ENCODE results near the gene MNS1. TPM values are rescaled to one million over a fixed set of nuclear protein-coding genes. Genes with fewer than 3 reads are reported as not detected.
"Not testable (repeated sequence)": the region's sequence is repeated elsewhere in the genome, so short reads cannot be mapped to it uniquely, and the experiment has no call there.

MNS1 gene
- total RNA-seq, 3 donors from 2014 or later = 2.3 to 2.5 (median 2.4) TPM

DNA sequence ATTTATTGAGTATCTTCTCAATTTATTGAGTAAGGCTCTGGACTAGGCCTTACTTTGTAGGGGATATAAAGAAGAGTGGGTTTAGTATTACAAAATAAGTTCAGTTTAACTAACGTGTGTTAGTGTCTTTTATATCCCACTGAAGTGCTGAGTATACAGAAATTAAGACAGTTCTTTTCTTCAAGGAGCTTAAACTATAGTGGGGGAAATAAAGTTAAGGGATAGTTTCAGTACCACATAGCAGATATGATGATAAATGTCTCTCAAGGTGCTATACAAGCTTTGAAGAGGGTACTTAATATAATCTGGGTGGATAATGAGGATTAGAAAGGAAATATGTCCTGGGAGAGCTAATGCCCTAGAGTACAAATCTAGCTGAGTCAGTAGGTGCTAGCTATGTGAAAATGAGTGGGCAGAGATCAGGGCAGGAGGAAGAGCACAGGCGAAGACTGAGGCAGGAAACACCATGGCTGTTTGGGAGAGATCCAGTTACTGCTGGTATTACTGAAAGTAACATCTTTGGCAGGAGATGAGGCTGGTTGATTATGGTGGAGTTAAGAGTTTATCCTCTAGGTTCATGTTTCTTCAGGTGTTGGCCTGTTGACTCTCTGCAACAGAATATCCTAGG, 53.7 kb downstream of the MNS1 start:
- no peaks in the 10 kb centered on the region for H3K9me3 ChIP-seq
- no peak overlapping the region for H3K27ac ChIP-seq
- no peak overlapping the region for H3K4me3 ChIP-seq
- TF ChIP-seq POLR2A (IDR thresholded peaks at IDR 0.05) = no peak
- TF ChIP-seq, protein P1, sequence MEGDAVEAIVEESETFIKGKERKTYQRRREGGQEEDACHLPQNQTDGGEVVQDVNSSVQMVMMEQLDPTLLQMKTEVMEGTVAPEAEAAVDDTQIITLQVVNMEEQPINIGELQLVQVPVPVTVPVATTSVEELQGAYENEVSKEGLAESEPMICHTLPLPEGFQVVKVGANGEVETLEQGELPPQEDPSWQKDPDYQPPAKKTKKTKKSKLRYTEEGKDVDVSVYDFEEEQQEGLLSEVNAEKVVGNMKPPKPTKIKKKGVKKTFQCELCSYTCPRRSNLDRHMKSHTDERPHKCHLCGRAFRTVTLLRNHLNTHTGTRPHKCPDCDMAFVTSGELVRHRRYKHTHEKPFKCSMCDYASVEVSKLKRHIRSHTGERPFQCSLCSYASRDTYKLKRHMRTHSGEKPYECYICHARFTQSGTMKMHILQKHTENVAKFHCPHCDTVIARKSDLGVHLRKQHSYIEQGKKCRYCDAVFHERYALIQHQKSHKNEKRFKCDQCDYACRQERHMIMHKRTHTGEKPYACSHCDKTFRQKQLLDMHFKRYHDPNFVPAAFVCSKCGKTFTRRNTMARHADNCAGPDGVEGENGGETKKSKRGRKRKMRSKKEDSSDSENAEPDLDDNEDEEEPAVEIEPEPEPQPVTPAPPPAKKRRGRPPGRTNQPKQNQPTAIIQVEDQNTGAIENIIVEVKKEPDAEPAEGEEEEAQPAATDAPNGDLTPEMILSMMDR (IDR thresholded peaks at IDR 0.05) = no peak
- TF ChIP-seq POLR2AphosphoS5 (IDR thresholded peaks at IDR 0.05) = no peak
- intact Hi-C loops (cut with DNase I; ENCODE audit: low total_unique reads) = no loop called here
- H3K4me1 ChIP-seq = no peaks in the 10 kb centered on the region
- no peaks in the 10 kb centered on the region for H3K27me3 ChIP-seq
- no peaks in the 10 kb centered on the region for H3K36me3 ChIP-seq
- DNase-seq (ENCODE audit: low spot score in 2 of 2) = no peak

DNA sequence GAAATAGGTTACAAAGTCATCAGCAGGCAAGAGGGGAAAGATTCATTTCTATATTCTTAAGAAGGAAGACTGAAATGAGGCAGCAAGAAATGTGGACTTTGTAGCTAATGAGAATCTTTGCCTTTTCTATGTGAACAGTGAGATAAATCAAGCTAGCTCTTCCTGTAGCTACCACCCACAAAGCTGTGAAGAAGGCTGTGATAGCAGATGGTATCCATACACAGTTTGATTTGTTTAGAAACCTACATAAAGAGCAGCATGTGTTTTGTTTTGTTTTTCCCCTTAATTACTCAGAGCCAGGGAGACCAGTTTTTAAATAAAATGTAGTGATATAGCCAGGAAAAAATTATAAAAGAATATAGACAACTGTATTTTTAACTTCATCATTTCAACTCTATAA, 54.2 kb downstream of the MNS1 start:
- no peak for DNase-seq (ENCODE audit: low spot score in 2 of 2)
- TF ChIP-seq, protein P1 (IDR thresholded peaks at IDR 0.05) = no peak
- no peak for TF ChIP-seq POLR2A (IDR thresholded peaks at IDR 0.05)
- no peak for TF ChIP-seq POLR2AphosphoS5 (IDR thresholded peaks at IDR 0.05)
- H3K9me3 ChIP-seq = no peaks in the 10 kb centered on the region
- no peaks in the 10 kb centered on the region for H3K4me1 ChIP-seq
- no peaks in the 10 kb centered on the region for H3K27me3 ChIP-seq
- intact Hi-C loops (cut with DNase I; ENCODE audit: low total_unique reads) = no loop called here
- H3K4me3 ChIP-seq = no peak overlapping the region
- H3K27ac ChIP-seq = no peak overlapping the region
- no peaks in the 10 kb centered on the region for H3K36me3 ChIP-seq

DNA sequence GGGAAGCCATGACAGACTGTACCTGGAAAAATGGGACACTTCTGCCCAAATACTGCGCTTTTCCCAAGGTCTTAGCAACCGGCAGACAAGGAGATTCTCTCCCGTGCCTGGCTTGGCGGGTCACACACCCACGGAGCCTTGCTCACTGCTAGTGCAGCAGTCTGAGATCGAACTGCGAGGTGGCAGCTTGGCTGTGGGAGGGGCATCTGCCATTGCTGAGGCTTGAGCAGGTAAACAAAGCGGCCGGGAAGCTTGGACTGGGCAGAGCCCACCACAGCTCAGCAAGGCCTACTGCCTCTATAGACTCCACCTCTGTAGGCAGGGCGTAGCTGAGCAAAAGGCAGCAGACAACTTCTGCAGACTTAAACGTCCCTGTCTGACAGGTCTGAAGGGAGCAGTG, 65.7 kb downstream of the MNS1 start:
- H3K9me3 ChIP-seq; H3K4me1 ChIP-seq; H3K27me3 ChIP-seq; intact Hi-C loops (cut with DNase I; ENCODE audit: low total_unique reads); H3K4me3 ChIP-seq; DNase-seq (ENCODE audit: low spot score in 2 of 2); H3K36me3 ChIP-seq; H3K27ac ChIP-seq: not testable (repeated sequence)

DNA sequence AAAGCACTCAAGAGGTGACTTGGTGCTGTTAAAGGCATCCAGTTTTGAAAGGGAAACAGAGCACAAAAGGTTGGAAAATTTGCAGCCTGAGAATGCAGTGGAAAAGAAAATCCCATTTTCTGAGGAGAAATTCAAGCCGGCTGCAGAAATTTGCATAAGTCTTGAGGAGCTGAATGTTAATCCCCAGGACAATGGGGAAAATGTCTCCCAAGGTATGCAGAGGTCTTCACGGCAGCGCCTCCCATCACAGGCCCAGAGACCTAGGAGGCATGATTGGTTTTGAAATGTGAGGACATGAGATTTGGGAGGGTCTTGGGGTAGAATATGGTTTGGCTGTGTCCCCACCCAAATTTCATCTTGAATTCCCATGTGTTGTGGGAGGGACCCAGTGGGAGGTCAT, 67.6 kb downstream of the MNS1 start:
- DNase-seq (ENCODE audit: low spot score in 2 of 2); H3K27me3 ChIP-seq; H3K9me3 ChIP-seq; H3K27ac ChIP-seq; H3K4me3 ChIP-seq; H3K36me3 ChIP-seq; H3K4me1 ChIP-seq; intact Hi-C loops (cut with DNase I; ENCODE audit: low total_unique reads): not testable (repeated sequence)

DNA sequence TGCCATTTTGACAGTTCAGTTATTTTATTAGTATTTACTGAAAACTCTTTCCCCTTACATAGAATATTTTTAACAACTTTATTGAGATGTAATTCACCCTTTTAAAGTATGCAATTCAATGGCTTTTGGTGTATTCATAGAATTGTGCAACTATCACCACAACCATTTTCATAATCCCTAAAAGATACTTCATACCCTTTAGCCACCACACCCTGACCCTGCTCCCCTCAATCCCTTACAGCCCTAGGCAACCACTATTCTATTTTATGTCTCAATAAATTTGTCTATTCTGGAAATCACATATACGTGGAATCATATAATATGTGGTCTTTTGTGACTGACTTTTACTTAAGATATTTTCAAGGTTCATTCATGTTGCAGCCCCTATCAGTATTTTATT, 70.0 kb downstream of the MNS1 start:
- DNase-seq (ENCODE audit: low spot score in 2 of 2) = no peak
- Histone ChIP-seq H3K27me3 (no peaks in the 10 kb centered on the region), H3K36me3 (no peaks in the 10 kb centered on the region), H3K9me3 (no peaks in the 10 kb centered on the region), H3K27ac (no peak overlapping the region), H3K4me3 (no peak overlapping the region), H3K4me1 (no peaks in the 10 kb centered on the region)
- TF ChIP-seq, protein P1 (IDR thresholded peaks at IDR 0.05) = no peak
- no peak for TF ChIP-seq POLR2A (IDR thresholded peaks at IDR 0.05)
- TF ChIP-seq POLR2AphosphoS5 (IDR thresholded peaks at IDR 0.05) = no peak
- intact Hi-C loops (cut with DNase I; ENCODE audit: low total_unique reads) = no loop called here

DNA sequence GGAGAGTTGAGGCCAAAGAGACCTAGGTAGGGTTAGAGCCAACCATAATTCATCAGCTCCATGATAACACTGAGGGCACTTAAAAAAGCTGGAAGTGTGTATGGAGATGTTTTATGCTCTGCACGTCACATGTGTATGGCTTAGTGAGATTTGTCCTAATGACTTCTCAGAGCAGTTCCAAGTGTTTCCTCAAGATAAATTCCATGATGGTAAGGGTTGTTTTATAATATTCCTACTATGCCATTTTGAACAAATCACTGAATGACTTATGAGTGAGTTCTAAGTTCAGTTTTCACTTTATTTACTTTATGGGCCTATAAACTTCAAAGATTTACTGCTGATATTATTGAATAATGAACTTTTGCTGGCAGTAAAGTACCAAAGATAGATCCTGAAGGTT, 71.7 kb downstream of the MNS1 start:
- Histone ChIP-seq H3K4me3 (no peak overlapping the region), H3K36me3 (no peaks in the 10 kb centered on the region), H3K4me1 (no peaks in the 10 kb centered on the region), H3K27ac (no peak overlapping the region), H3K27me3 (no peaks in the 10 kb centered on the region), H3K9me3 (no peaks in the 10 kb centered on the region)
- no peak for DNase-seq (ENCODE audit: low spot score in 2 of 2)
- TF ChIP-seq, protein P1 (IDR thresholded peaks at IDR 0.05) = no peak
- TF ChIP-seq POLR2A (IDR thresholded peaks at IDR 0.05) = no peak
- no peak for TF ChIP-seq POLR2AphosphoS5 (IDR thresholded peaks at IDR 0.05)
- intact Hi-C loops (cut with DNase I; ENCODE audit: low total_unique reads) = no loop called here
